Left cardiac atrium (tissue), 4 donors: Measurements from ENCODE around the gene MARS1. TPM values are rescaled to one million over a fixed set of nuclear protein-coding genes. Genes with fewer than 3 reads are reported as not detected.
A peak's percentile ranks its signal among the peaks of the same experiment; 100 is the strongest.
"Not testable (repeated sequence)": the region's sequence is repeated elsewhere in the genome, so short reads cannot be mapped to it uniquely, and the experiment has no call there.

Experiments used
- ATAC-seq, 2 donors: fragments of 200-7000 bp; cut with Tn5 transposase; one replicate each; pipeline ENCODE4 v1.9.1; 2020; ENCODE audit warnings: mild to moderate bottlenecking in 2 of 2, moderate library complexity in 2 of 2
- DNase-seq: peaks from one replicate; pipeline ENCODE4 v3.0.0-alpha.2; 2020
- intact Hi-C, 2 donors: fragments of 100-400 bp; cut with DNase I; formaldehyde crosslinking; loops; one replicate each; pipeline versions ENCODE4 v1.14.1 to v1.15.1; 2022 to 2023
- long read RNA-seq: library from polyadenylated mRNA; unstranded; transcript quantifications from one replicate; pipeline ENCODE4 v2.0.0, GENCODE V29; 2021
- total RNA-seq, 2 donors: library from RNA; stranded (reverse); fragmentation: NEBNext Ultra II Directional; extraction: Animal tissue kit (Norgen Biotek cat#: 25700); gene quantifications; one replicate each; pipeline ENCODE4 v1.2.1, GENCODE V29; 2021
- donor health status: DM: no; HTN: yes; CAD: no.
- donor health status: DM: no; HTN: yes; CAD: no; lungs with severe emphysema.
- donor health status: DM: yes; HTN: yes; CAD: no.
- donor health status: Dilated cardiomyopathy.

Gene MARS1
- 100 to 1,000 TPM in 1 of 2 donors, 10 to 100 TPM in 1; 74.6 to 115 TPM for total RNA-seq
- long read RNA-seq, transcript MARS-201 (21 exons, 2,905 nt) = major isoform, 115 of 161 reads
- long read RNA-seq, partial matches to known transcripts = 19 of 161 reads
- long read RNA-seq, other reads (novel, unspliced or antisense) = 27 of 161 reads

DNA sequence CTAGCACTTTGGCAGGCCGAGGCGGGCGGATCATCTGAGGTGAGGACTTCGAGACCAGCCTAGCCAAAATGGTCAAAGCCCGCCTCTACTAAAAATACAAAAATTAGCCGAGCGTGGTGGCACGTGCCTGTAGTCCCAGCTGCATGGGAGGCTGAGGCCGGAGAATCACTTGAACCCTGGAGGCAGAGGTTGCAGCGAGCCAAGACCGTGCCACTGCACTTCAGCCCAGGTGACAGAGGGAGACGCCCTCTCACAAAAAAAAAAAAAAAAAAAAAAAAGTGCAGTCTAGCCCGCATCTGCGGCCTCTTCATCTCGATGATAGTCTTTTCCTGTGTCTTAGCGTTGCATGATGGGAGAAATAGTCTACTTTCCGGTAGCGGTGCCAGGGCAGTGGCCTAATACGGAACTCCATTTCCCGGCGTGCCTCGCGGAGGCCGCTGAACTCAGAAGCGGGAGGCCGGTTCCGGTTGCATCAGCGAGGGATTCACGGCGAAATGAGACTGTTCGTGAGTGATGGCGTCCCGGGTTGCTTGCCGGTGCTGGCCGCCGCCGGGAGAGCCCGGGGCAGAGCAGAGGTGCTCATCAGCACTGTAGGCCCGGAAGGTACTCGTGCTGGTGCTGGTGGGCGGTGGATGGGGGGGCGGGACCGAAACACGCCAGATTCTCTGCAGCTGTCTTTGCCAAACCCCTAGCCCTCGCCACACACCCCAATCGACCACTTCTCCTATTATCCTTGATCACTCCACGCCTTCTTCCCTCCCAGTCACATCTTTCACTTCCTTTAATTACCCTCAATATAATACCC, at the start of gene MARS1:
Gene MARS1 (plus strand): TSS at position 472 of the 805 bp plus-strand sequence. CDS start 23 bp downstream, at position 495.
- DNase-seq (peak; percentile 97), ATAC-seq (peak; percentile 98 to 99)
- intact Hi-C loops = no loop called here

GRCh38 chr12:57438400-57438799, 49.5 kb upstream of the MARS1 start:
- no peak for ATAC-seq
- intact Hi-C loops = no loop called here

DNA sequence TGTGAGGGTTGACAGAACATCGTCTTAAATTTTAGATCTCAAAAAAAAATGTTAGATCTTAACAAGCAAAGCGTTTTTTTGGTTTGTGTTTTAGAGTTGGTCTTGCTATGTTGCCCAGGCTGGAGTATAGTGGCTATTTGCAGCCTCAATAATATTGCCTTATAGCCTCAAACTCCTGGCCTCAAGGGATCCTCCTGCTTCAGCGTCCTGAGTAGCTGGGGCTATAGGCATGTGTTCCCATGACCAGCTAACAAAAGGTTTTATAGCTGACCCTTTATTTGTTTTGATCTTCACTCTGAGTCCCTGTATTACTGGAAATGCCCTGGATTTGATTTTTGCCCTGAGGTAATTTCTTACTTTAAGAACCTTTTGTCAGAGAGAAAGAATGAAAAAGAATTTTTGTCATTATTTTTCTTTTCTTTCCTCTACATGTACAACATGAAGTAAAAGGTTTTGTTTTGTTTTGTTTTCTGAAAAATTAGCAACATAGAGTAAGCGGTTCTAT, 48.1 kb upstream of the MARS1 start:
- DNase-seq = no peak
- intact Hi-C loops = no loop called here
- ATAC-seq = no peak

More at GRCh38 chr12:57438400-57438799, 49.5 kb upstream of the MARS1 start:
- no peak for DNase-seq

DNA sequence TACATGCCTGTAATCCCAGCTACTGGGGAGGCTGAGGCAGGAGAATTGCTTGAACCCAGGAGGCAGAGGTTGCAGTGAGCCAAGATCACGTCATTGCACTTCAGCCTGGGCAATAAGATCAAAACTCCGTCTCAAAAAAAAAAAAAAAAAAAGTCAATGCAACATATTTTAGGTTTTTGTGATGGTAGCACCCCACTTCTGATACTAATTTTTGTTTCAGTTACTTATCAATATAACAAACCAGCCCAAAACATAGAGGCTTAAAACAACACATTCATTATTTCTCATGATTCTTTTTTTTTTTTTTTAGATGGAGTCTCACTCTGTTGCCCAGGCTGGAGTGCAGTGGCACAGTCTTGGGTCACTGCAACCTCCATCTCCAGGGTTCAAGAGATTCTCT, 46.5 kb upstream of the MARS1 start:
- ATAC-seq, DNase-seq, intact Hi-C loops: not testable (repeated sequence)

DNA sequence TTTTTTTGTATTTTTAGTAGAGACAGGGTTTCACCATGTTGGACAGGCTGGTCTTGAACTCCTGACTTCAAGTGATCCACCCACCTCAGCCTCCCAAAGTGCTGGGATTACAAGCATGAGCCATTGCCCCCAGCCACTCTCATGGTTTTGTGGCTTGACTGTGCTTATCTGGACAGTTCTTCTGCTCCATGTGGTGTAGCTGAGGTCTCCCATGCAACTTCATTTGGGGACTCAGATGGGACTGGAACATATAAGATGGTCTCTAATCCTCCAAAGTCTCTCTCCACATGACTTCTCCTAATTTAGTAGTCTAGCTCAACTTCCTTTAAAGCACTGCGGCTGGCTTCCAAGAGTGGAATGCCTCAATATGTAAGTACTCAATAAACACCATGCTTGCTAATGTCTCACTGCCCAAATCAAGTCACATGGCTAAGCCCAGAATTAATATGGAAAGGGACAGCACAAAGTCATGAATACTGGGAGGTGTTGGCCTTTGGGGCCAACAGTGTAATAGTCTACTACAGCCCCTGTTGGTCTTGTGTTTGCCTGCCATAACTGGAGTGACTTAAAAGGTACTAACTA, 45.9 kb upstream of the MARS1 start:
- DNase-seq = no peak
- intact Hi-C loops = no loop called here
- no peak for ATAC-seq

DNA sequence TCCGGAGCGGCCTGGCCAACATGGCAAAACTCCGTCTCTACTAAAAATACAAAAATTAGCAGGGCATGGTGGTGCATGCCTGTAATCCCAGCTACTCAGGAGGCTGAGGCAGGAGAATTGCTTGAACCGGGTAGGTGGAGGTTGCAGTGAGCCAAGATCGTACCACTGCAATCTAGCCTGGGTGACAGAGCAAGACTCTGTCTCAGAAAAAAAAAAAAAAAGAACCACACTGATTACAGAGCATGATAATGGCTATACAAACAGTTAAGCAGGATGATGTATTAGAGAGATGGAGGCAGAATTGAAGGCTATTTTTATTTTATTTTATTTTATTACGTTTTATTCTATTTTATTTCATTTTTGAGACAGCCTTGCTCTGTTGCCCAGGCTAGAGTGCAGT, 43.5 kb upstream of the MARS1 start:
- DNase-seq, ATAC-seq, intact Hi-C loops: not testable (repeated sequence)

DNA sequence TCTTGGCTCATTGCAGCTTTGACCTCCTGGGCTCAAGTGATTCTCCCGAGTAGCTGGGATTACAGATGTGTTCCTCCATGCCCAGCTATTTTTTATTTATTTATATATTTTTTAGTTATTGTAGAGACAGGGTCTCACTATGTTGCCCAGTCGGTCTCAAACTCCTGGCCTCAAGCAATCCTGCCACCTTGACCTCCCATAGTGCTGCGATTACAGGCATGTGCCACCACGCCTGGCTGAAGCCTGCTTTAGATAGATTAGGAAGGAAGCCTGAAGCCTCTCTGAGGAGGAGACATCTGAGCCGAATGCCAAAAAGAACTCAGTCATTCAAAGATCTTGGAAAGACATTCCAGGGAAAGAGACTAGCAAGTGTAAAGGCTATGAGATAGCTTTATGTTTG, 43.1 kb upstream of the MARS1 start:
- intact Hi-C loops = no loop called here
- DNase-seq (no peak), ATAC-seq (no peak)

GRCh38 chr12:57446292-57446960, 41.4 kb upstream of the MARS1 start:
- DNase-seq (no peak), ATAC-seq (no peak)
- intact Hi-C loops = no loop called here

- DNase-seq = no peak
- ATAC-seq = no peak
- intact Hi-C loops = no loop called here
These were observed 39.2 kb upstream of the MARS1 start for GRCh38 chr12:57448669-57449068.

DNA sequence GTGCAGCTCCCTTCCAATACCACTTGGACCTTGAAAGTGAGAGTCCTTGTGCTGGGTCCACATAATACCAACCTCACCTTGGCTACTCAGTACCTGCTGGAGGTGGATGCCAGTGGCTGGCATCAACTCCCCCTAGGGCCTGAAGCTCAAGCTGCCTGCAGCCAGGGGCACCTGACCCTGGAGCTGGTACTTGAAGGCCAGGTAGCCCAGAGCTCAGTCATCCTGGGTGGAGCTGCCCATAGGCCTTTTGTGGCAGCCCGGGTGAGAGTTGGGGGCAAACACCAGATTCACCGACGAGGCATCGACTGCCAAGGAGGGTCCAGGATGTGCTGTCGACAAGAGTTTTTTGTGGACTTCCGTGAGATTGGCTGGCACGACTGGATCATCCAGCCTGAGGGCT, 38.5 kb upstream of the MARS1 start:
- intact Hi-C loops = no loop called here
- ATAC-seq (no peak), DNase-seq (no peak)

DNA sequence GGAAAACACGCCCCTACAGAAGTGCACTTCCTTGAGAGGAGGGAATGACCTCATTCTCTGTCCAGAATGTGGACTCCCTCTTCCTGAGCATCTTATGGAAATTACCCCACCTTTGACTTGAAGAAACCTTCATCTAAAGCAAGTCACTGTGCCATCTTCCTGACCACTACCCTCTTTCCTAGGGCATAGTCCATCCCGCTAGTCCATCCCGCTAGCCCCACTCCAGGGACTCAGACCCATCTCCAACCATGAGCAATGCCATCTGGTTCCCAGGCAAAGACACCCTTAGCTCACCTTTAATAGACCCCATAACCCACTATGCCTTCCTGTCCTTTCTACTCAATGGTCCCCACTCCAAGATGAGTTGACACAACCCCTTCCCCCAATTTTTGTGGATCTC, 37.8 kb upstream of the MARS1 start:
- intact Hi-C loops = loop anchor here (5.0 kb wide), 2 partner anchors 143 to 188 kb away; no protein-coding TSS in a partner anchor
- ATAC-seq (no peak), DNase-seq (no peak)

GRCh38 chr12:57451233-57451778, 36.6 kb upstream of the MARS1 start:
- intact Hi-C loops = loop anchor here (5.0 kb wide), 2 partner anchors 144 to 189 kb away; no protein-coding TSS in a partner anchor
- peak in 1 of 2 donors; percentile 6 for ATAC-seq
- DNase-seq = no peak

GRCh38 chr12:57452181-57452936, 35.5 kb upstream of the MARS1 start:
- DNase-seq (peak; percentile 48), ATAC-seq (peak; percentile 83 to 84)
- intact Hi-C loops = loop anchor here (5.0 kb wide), 2 partner anchors 145 to 190 kb away; no protein-coding TSS in a partner anchor

DNA sequence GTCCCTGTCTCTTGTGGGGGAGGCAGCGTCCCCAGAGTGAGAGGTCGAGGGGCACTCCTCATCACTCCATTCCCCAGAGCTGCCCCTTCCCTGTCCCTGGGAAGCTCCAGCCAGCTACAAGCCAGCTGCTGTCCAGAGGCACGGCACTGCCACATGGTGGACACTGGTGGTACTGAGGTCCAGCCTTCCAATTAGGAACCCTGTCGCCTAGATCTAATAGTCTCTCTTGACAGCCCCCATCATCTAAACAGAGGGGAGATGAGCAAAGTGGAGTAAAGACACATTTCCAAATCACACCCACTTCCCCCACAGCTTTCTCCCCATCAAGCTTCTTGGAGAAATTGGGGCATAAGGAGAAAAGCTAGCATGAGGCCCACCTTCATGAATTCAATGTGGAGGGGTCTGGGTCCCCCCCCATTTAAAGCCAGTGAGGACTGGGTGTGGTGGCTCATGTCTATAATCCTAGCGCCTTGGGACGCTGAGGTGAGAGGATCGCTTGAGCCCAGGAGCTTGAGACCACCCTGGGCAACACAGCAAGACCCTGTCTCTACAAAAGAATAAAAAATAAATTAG, 34.8 kb upstream of the MARS1 start:
- intact Hi-C loops = loop anchor here (1.0 to 5.0 kb wide), 3 partner anchors 146 to 191 kb away; no protein-coding TSS in a partner anchor
- DNase-seq = peak; percentile 86
- peak; percentile 83 to 86 for ATAC-seq

DNA sequence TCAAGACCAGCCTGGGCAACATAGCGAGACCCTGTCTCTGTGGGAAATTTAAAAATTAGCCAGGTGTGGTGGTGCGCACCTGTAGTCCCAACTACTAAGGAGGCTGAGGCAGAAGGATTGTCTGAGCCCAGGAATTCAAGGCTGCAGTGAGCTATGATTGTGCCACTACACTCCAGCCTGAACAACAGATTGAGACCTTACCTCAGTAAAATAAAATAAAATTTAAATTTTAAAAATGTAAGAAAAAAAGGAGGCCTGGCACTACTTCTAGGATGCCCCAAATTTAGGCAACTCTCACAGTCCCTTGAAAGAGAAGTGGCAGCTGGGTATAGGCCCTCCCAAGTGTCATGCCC, 33.7 kb upstream of the MARS1 start:
- intact Hi-C loops = loop anchor here (5.0 kb wide), 2 partner anchors 147 to 192 kb away; no protein-coding TSS in a partner anchor

DNA sequence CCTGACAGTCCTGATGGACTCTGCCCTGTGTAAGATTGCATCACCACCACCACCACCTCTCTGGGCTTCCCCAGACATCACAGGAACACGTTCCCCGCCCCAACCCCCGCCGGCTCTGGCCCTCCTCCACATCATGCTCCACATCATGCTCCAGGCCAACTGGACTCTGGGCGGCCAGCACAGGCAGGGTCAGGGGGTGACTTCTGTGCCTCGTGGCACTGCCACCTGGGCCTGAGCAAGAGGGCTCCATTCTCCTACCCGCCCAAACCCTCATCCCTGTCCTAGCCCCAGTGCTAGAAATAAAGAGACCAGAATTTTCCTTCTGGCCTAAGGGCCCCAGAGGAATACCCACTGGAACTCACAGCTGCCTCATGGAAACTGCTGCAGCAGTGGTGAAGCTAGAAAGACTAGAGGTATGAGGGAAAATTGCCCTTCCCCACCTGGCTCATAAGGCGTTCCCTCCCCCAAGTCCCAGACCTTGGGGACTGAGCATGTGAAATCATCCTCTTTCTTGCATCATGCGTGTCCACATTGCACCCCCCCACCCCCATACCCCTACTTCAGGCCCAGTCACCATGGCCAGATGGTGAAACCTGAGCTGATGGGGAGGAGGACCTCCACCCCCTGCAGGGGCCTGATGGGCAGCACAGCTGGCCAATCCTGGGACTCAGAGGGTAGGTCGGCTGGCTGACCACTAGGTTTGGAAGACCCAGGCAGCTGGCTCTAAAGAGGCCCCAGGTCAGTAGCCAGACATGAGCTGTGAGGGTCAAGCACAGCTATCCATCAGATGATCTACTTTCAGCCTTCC, 33.1 kb upstream of the MARS1 start, which contains the start of gene INHBE:
Gene INHBE (plus strand): TSS at position 742 of the 808 bp plus-strand sequence. CDS start 230 bp downstream, outside the sequence.
- DNase-seq (no peak), ATAC-seq (no peak)
- intact Hi-C loops = loop anchor here (5.0 kb wide), 3 partner anchors 147 to 242 kb away; no protein-coding TSS in a partner anchor

More for the DNA sequence above, 33.7 kb upstream of the MARS1 start:
- no peak for ATAC-seq
- no peak for DNase-seq
